Esophagus (tissue), 2 donors: ENCODE measurements around the gene RNPEP. TPM values are rescaled to one million over a fixed set of nuclear protein-coding genes. Genes with fewer than 3 reads are reported as not detected.
"Not testable (repeated sequence)": the region's sequence is repeated elsewhere in the genome, so short reads cannot be mapped to it uniquely, and the experiment has no call there.

Experiments
- H3K27ac ChIP-seq, 2 donors: one replicate each; pipeline ENCODE4 v1.5.1; 2013; ENCODE audit warnings: low read depth in 2 of 2, mild to moderate bottlenecking in 2 of 2, inconsistent platforms in 1 of 2, low read length in 1 of 2, moderate library complexity in 1 of 2
- H3K27me3 ChIP-seq, 2 donors: one replicate each; pipeline ENCODE4 v1.6.1; 2013; ENCODE audit warnings: low read length in 2 of 2, control low read depth in 1 of 2, mild to moderate bottlenecking in 1 of 2; ENCODE audit not compliant: insufficient read depth in 2 of 2, control insufficient read depth in 1 of 2
- H3K36me3 ChIP-seq, 2 donors: one replicate each; pipeline ENCODE4 v1.6.1; 2013; ENCODE audit warnings: low read length in 1 of 2; ENCODE audit not compliant: control insufficient read depth in 2 of 2, insufficient read depth in 2 of 2
- H3K4me1 ChIP-seq, 2 donors: one replicate each; pipeline ENCODE4 v1.6.1; 2013; ENCODE audit warnings: low read length in 1 of 2; ENCODE audit not compliant: control insufficient read depth in 2 of 2, insufficient read depth in 2 of 2
- H3K4me3 ChIP-seq, 2 donors: one replicate each; pipeline ENCODE4 v1.5.1; 2013; ENCODE audit warnings: low read length in 2 of 2, mild to moderate bottlenecking in 2 of 2, low read depth in 1 of 2, moderate library complexity in 1 of 2
- H3K9me3 ChIP-seq, 2 donors: one replicate each; pipeline ENCODE4 v1.6.1; 2013; ENCODE audit warnings: mild to moderate bottlenecking in 2 of 2, low read depth in 1 of 2, low read length in 1 of 2, moderate library complexity in 1 of 2; ENCODE audit not compliant: control insufficient read depth in 2 of 2, insufficient read depth in 1 of 2
- WGBS, 2 donors: extraction: QIAGEN DNeasy Blood & Tissue Kit; methylation state at CpG; one replicate each; pipeline ENCODE4 v1.1.7; 2013; 5-methylcytosine and 5-hydroxymethylcytosine counted together
- polyA plus RNA-seq, 2 donors: library from polyadenylated mRNA; stranded (reverse); fragments of 200-250 nt; gene quantifications; one replicate each; pipeline ENCODE4 v1.2.3, GENCODE V29; 2013
- donor health status: healthy with polysubstance abuse.
- donor health status: Bipolar disorder and iron deficiency.

Gene RNPEP
- polyA plus RNA-seq, 2 donors, result 45.3 to 52.3 TPM

GRCh38 chr1:201955009-201955728, 27.3 kb upstream of the RNPEP start, which contains the start of gene TIMM17A:
Gene TIMM17A, plus strand, starts transcription at chr1:201955503. Its CDS starts 24 bp downstream, at chr1:201955527.
- 0 to 1% methylated on average over 43 of the region's 43 CpGs for WGBS, 2 donors
- peak within 1 kb of the TSS; percentile 67 to 93 for H3K27ac ChIP-seq
- no peaks in the 10 kb centered on the region for H3K4me1 ChIP-seq
- H3K27me3 ChIP-seq, result no peaks in the 10 kb centered on the region
- peaks cover 0 to 8% of the 10 kb centered on the region in 2 donors for H3K36me3 ChIP-seq
- peak within 1 kb of the TSS; percentile 88 to 97 for H3K4me3 ChIP-seq
- H3K9me3 ChIP-seq, result no peaks in the 10 kb centered on the region

- Histone ChIP-seq H3K27ac (peak overlapping the region; percentile 51 to 93), H3K27me3 (no peaks in the 10 kb centered on the region), H3K4me1 (no peaks in the 10 kb centered on the region), H3K4me3 (peak overlapping the region; percentile 88 to 97), H3K9me3 (no peaks in the 10 kb centered on the region), H3K36me3 (peaks cover 0 to 8% of the 10 kb centered on the region in 2 donors)
- 0 to 1% methylated on average over 17 of the region's 17 CpGs for WGBS, 2 donors
These were observed 26.7 kb upstream of the RNPEP start for GRCh38 chr1:201955729-201956143.

DNA sequence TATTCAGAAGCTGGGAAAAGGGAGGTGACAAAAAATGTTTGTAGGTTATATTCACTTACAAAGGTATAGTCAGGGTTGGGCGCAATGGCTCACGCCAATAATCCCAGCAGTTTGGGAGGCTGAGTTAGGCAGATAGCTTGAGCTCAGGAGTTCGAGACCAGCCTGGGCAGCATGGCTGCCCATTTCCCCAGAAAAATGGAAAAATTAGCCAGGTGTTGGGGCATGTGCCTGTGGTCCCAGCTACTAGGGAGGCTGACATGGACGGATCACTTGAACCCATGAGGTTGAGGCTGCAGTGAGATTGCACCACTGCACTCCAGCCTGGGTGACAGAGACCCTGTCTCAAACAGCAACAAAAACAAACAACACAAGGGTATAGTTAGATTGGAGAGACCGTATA, 24.1 kb upstream of the RNPEP start:
- H3K27ac ChIP-seq, result no peak overlapping the region
- H3K9me3 ChIP-seq, result no peaks in the 10 kb centered on the region
- no peaks in the 10 kb centered on the region for H3K4me1 ChIP-seq
- no peak overlapping the region for H3K4me3 ChIP-seq
- H3K27me3 ChIP-seq, result no peaks in the 10 kb centered on the region
- 84 to 89% methylated on average over 5 of the region's 5 CpGs for WGBS, 2 donors
- H3K36me3 ChIP-seq, result peaks cover 3 to 15% of the 10 kb centered on the region in 2 donors

GRCh38 chr1:201962382-201962781, 20.1 kb upstream of the RNPEP start:
- not testable (repeated sequence) for H3K27ac ChIP-seq, H3K4me3 ChIP-seq, H3K27me3 ChIP-seq, H3K4me1 ChIP-seq, H3K9me3 ChIP-seq
- H3K36me3 ChIP-seq, result peaks cover 8 to 15% of the 10 kb centered on the region in 2 donors
- 91 to 94% methylated on average over 10 of the region's 10 CpGs for WGBS, 2 donors

DNA sequence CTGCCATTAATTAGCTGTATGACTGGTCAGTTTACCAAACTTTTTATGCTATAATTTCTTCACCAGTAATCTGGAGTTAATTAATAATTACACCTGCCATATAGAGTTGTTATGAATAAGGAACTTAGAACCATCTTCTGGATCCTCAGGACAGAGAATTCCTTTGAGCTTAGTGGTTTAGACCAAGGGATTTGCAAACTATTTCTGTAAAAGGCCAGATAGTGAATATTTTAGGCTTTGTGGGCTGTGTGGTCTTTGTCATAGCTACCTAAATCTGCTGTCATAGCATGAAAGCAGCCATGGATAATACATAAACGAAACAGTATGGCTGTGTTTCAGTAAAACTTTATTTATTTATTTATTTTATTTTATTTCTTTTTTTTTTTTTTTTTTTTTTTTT, 18.2 kb upstream of the RNPEP start:
- no peaks in the 10 kb centered on the region for H3K9me3 ChIP-seq
- no peaks in the 10 kb centered on the region for H3K27me3 ChIP-seq
- peaks cover 8 to 9% of the 10 kb centered on the region in 2 donors for H3K36me3 ChIP-seq
- no peak overlapping the region for H3K27ac ChIP-seq
- H3K4me3 ChIP-seq, result no peak overlapping the region
- no peaks in the 10 kb centered on the region for H3K4me1 ChIP-seq
- 68 to 80% methylated on average over 1 of the region's 1 CpG for WGBS, 2 donors

DNA sequence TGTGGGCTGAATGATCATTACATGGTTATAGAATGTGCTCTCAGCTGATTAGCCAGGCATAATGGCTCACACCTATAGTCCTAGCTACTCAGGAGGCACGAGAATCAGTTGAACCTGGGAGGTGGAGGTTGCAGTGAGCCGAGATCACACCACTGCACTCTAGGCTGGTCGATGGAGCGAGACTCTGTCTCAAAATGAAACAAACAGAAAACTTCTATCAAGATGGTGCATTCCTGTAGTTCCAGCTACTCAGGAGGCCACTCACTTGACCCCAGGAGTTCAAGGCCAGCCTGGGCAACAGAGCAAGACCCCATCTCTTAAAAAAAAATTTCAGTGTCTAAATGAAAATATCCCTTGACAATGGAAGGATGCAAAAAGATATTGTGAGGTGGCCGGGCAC, 16.3 kb upstream of the RNPEP start:
- peaks cover 6 to 9% of the 10 kb centered on the region in 2 donors for H3K36me3 ChIP-seq
- 94 to 95% methylated on average over 5 of the region's 5 CpGs for WGBS, 2 donors

DNA sequence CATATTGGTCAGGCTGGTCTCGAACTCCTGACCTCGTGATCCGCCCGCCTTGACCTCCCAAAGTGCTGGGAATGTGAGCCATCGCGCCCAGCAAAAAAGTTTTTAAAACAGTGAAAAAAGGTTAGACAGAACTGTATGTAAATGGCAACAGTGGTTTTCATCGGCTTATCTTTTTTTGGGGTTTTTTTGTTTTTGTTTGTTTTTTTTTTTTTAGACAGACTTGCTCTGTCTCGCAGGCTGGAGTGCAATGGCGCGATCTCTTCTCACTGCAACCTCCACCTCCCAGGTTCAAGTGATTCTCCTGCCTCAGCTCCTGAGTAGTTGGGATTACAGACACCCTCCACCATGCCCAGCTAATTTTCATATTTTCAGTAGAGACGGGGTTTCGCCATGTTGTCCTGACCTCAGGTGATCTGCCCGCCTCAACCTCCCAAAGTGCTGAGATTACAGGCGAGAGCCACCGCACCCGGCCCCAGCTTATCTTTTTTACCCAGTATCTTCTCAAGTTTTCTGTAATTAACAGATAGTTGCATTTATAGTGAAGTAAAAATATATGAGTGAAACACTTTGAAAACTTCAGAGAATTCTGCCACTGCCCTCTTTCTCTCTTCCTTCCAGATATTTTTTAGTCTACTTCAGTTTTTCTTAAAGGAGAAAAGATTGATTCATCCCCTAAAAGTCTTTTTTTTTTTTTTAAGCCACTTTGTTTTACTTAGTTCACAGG, 14.1 kb upstream of the RNPEP start:
- 89 to 92% methylated on average over 16 of the region's 16 CpGs for WGBS, 2 donors
- Histone ChIP-seq H3K36me3 (peaks cover 3 to 5% of the 10 kb centered on the region in 2 donors), H3K9me3 (no peaks in the 10 kb centered on the region), H3K27ac (no peak overlapping the region), H3K27me3 (no peaks in the 10 kb centered on the region), H3K4me1 (no peaks in the 10 kb centered on the region), H3K4me3 (no peak overlapping the region)

More for the DNA sequence above, 16.3 kb upstream of the RNPEP start:
- Histone ChIP-seq H3K9me3 (no peaks in the 10 kb centered on the region), H3K4me3 (no peak overlapping the region), H3K27ac (no peak overlapping the region), H3K27me3 (no peaks in the 10 kb centered on the region), H3K4me1 (no peaks in the 10 kb centered on the region)

- H3K9me3 ChIP-seq, result no peaks in the 10 kb centered on the region
- peaks cover 3% of the 10 kb centered on the region in 2 donors for H3K36me3 ChIP-seq
- no peaks in the 10 kb centered on the region for H3K27me3 ChIP-seq
- no peaks in the 10 kb centered on the region for H3K4me1 ChIP-seq
- H3K27ac ChIP-seq, result no peak overlapping the region
- 53 to 56% methylated on average over 9 of the region's 9 CpGs for WGBS, 2 donors
- no peak overlapping the region for H3K4me3 ChIP-seq
These were observed 11.9 kb upstream of the RNPEP start for GRCh38 chr1:201970334-201971159.

DNA sequence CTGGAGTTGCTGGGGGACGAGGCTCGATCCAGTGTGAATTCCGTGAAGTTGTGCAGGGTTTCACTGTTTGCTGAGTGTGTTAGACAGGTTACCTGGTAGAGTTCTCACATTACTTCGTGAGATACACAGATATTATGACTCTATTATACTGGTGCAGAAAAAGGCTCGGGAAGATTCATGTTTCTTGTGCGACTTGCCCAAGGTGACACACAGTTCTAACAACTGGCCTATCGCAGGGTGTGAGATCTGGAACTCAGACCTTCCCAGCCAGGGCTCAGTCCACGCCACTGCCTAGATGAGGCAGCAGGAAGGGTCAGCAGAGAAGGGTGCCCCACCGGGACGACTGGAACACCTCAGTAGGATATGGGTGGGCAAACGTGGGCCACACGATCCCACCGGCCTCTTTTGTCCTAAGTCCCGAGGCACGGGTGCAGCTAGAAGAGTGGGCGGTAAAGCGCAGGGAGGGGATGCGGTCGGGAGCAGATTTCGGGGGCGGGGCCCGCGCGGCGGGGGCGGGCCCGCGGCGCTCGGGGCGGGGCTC, 296 bp upstream of the RNPEP start:
- Histone ChIP-seq H3K4me3 (peak overlapping the region; percentile 93 to 96), H3K27me3 (no peaks in the 10 kb centered on the region), H3K36me3 (no peaks in the 10 kb centered on the region), H3K9me3 (no peaks in the 10 kb centered on the region), H3K27ac (peak overlapping the region; percentile 89 to 93), H3K4me1 (peaks cover 2 to 4% of the 10 kb centered on the region in 2 donors)
- WGBS, 2 donors, result 8 to 12% methylated on average over 20 to 31 of the region's 31 CpGs
